HepG2 (cell line): ENCODE results near the gene TMEM95. TPM values are rescaled to one million over a fixed set of nuclear protein-coding genes. Genes with fewer than 3 reads are reported as not detected.

Experiments used
- BRD4 ChIP-seq: sonication (generic); formaldehyde crosslinking; IDR thresholded peaks from 2 replicates; pipeline ENCODE4 v1.4.0; 2020; ENCODE audit warnings: missing genetic modification reagents
- CENPT ChIP-seq: sonication (generic); formaldehyde crosslinking; IDR thresholded peaks from 2 replicates; pipeline ENCODE4 v1.8.0; 2022; ENCODE audit warnings: low read depth, mild to moderate bottlenecking, moderate library complexity, missing genetic modification reagents
- EEA1 ChIP-seq: sonication (generic); formaldehyde crosslinking; IDR thresholded peaks from 2 replicates; pipeline ENCODE4 v1.5.1; 2020; ENCODE audit warnings: mild to moderate bottlenecking, missing genetic modification reagents, borderline replicate concordance
- HDAC1 ChIP-seq: sonication (generic); formaldehyde crosslinking; IDR thresholded peaks from 2 replicates; pipeline ENCODE4 v1.5.1; 2020; ENCODE audit warnings: mild to moderate bottlenecking, missing genetic modification reagents
- KDM3A ChIP-seq: IDR thresholded peaks from 2 replicates; pipeline ENCODE4 v1.6.1; 2018; ENCODE audit warnings: low read depth, missing compliant biosample characterization
- NCOA2 ChIP-seq: sonication (generic); formaldehyde crosslinking; IDR thresholded peaks from 2 replicates; pipeline ENCODE4 v1.8.0; 2022; ENCODE audit warnings: inconsistent platforms
- NR2C2 ChIP-seq: sonication (generic); formaldehyde crosslinking; IDR thresholded peaks from 2 replicates; pipeline ENCODE4 v1.4.0; 2020; ENCODE audit warnings: missing genetic modification reagents, mild to moderate bottlenecking, moderate library complexity, borderline replicate concordance
- PAX8 ChIP-seq: sonication (generic); formaldehyde crosslinking; IDR thresholded peaks from 2 replicates; pipeline ENCODE4 v1.8.0; 2022; ENCODE audit warnings: mild to moderate bottlenecking, missing genetic modification reagents, borderline replicate concordance
- SALL1 ChIP-seq: sonication (generic); formaldehyde crosslinking; IDR thresholded peaks from 2 replicates; pipeline ENCODE4 v1.8.0; 2022; ENCODE audit warnings: mild to moderate bottlenecking, missing genetic modification reagents
- SALL2 ChIP-seq: sonication (generic); formaldehyde crosslinking; IDR thresholded peaks from 2 replicates; pipeline ENCODE4 v1.8.1; 2023; ENCODE audit warnings: mild to moderate bottlenecking, missing genetic modification reagents, inconsistent platforms
- SRF ChIP-seq: IDR thresholded peaks from 2 replicates; pipeline ENCODE4 v1.6.1; 2011; ENCODE audit warnings: mild to moderate bottlenecking, low read depth, low read length, moderate library complexity
- UBTF ChIP-seq: sonication (generic); formaldehyde crosslinking; IDR thresholded peaks from 2 replicates; pipeline ENCODE4 v1.4.0; 2020; ENCODE audit warnings: mild to moderate bottlenecking, missing genetic modification reagents
- ZBTB40 ChIP-seq, 2 experiments: fragments of 450-650 bp in 1 of 2; sonication (generic) in 1 of 2; formaldehyde crosslinking in 1 of 2; IDR thresholded peaks; 2 replicates each; pipeline versions ENCODE4 v1.6.1 to v1.8.0; 2016 to 2022; ENCODE audit warnings: antibody characterized with exemption in 1 of 2, mild to moderate bottlenecking in 1 of 2, missing genetic modification reagents in 1 of 2
- ZNF639 ChIP-seq: conservative IDR thresholded peaks from 2 replicates; pipeline ENCODE4 v1.6.1; 2018; ENCODE audit warnings: missing genetic modification reagents
- ZNF678 ChIP-seq: sonication (generic); formaldehyde crosslinking; IDR thresholded peaks from 2 replicates; pipeline ENCODE4 v1.4.0; 2020; ENCODE audit warnings: mild to moderate bottlenecking, missing genetic modification reagents
- polyA plus RNA-seq, 8 experiments: library from polyadenylated mRNA; depleted of rRNA in 3 of 8; stranded (reverse) in 7 of 8; unstranded in 1 of 8; fragments of >200 nt; fragmentation: Illumina TruSeq in 4 of 8; extraction: Trizol in 4 of 8; gene quantifications; 2 replicates each; pipeline versions ENCODE4 v1.2.1 to v1.2.3, GENCODE V29; 2011 to 2016; ENCODE audit warnings: low read depth in 4 of 8, missing spikeins in 1 of 8, mixed read lengths in 1 of 8; ENCODE audit not compliant: insufficient read depth in 1 of 8
- total RNA-seq, 5 experiments: library from RNA; depleted of rRNA; stranded (reverse); fragments of >200 nt; fragmentation: Illumina TruSeq; extraction: Trizol; gene quantifications; 2 replicates each; pipeline ENCODE4 v1.2.3, GENCODE V29; 2016; ENCODE audit warnings: low read depth in 1 of 5

The TMEM95 gene
- total and polyA plus RNA-seq, 2 of the 13 experiments (the other 11 are each of a cell fraction or from before 2014, with no cell fraction given), result not detected

- TF ChIP-seq ZNF678 (CRISPR knock-in tag), result no peak
- peak; percentile 26; the same call in 1 of the 2 replicates for TF ChIP-seq EEA1
- 0 out of 2 replicates have a peak, but pooled peaks have one; percentile 41 for TF ChIP-seq BRD4 (CRISPR knock-in tag)
- TF ChIP-seq NR2C2, result no peak
- TF ChIP-seq SRF, result no peak
- peak; percentile 50; the same call in 1 of the 2 replicates for TF ChIP-seq PAX8 (CRISPR knock-in tag)
- TF ChIP-seq CENPT (CRISPR knock-in tag), result peak; percentile 93
- TF ChIP-seq HDAC1 (CRISPR knock-in tag), result peak; percentile 47; the same call in 1 of the 2 replicates
- peak; percentile 28; the same call in 1 of the 2 replicates for TF ChIP-seq UBTF (CRISPR knock-in tag)
- TF ChIP-seq NCOA2 (CRISPR knock-in tag), result 0 out of 2 replicates have a peak, but pooled peaks have one; percentile 9
- TF ChIP-seq KDM3A (CRISPR knock-in tag), result no peak
- peak; percentile 28; the same call in 1 of the 2 replicates for TF ChIP-seq SALL2 (CRISPR knock-in tag)
- TF ChIP-seq ZNF639 (CRISPR knock-in tag), result 0 out of 2 replicates have a peak, but pooled peaks have one; percentile 37
- 0 out of 2 replicates have a peak, but pooled peaks have one; percentile 34 for TF ChIP-seq SALL1 (CRISPR knock-in tag)
- no peak for TF ChIP-seq ZBTB40 (IDR thresholded peaks at IDR 0.05)
- TF ChIP-seq ZBTB40 (CRISPR knock-in tag; IDR thresholded peaks at IDR 0.05), result peak; percentile 34; the same call in 1 of the 2 replicates
Observed at GRCh38 chr17:7307686-7308624, 47.0 kb upstream of the TMEM95 start (continued).
